HG03457 (cell line): Measurements from ENCODE around the gene TET2.

Experiments used
- ATAC-seq: cut with Tn5 transposase; IDR thresholded peaks from one replicate; pipeline ENCODE4 v1.9.1; 2021; ENCODE audit warnings: moderate number of reproducible peaks; ENCODE audit not compliant: unreplicated experiment

TET2 gene

DNA sequence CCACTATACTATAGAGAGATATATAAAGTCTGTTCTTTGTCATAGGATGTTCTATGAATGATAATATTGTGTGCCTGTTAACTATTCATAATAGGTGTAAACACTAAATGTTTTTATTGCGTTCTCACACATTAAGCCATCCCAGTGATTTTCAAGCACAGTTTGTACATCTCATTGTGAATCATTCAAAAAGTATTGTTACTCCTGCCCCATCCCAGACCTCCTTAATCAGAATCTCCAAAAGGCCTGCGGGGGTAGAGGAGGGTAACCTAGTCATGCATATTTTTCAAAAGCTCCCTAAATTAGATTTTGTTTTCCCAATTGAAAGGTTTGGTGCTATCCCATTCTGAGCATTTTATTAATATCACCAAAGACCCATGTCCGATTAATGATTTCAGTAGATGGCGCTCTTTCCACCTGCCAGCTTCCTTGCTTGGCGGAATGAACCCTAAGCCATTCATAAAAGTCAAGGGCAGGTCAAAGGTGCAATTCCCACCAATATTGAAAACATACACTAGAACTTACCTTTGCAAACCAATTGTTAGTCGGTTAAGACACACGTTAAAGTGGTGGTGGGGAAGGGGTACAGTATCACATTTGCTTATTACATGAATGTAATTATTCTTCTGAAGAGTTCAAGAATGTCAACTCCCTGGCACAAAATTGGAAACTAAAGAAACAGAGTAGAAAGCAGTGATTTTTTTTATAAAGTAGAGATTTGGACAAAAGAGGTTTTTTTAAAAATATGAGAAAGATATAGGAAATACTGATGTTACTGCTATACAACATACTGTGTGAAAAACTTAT is 5.8 kb upstream of the TET2 start:
- ATAC-seq = no peak

DNA sequence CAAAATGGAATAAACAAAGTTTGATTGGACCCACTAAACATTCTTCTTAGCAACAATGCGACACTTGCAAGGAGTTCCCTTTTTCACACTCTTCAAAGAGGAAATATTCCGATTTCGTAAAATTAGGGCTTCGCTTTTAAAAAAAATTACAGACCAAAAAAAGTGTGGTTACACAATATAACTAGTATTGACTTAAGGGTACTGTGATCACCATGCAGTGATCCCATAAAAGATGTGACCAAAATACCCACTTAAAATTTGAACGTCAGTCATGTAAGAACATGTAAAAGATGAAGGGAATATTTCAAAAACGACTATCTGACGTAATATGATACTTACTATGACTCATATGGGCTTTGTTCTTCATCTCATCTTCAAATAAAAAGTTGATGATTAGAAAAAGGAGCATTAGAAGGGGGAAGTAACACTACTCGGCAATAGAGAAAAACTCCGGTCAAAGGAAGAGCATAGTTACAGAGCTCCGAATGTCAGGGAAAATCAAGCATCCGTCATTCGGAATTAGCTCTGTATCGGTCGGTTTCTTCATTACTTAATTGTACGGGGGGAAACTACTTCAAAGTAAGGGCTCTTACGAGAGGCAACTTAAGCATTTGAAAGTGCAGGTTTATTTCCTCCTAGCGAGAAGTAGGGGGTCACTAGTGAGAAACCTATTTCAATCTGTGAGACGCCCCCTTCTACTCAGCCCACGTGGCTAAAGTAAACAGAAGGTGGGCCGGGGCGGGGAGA is 1.3 kb upstream of the TET2 start:
- ATAC-seq = no peak

- ATAC-seq = peak; percentile 12
These were observed 787 bp upstream of the TET2 start for GRCh38 chr4:105145903-105146275.

DNA sequence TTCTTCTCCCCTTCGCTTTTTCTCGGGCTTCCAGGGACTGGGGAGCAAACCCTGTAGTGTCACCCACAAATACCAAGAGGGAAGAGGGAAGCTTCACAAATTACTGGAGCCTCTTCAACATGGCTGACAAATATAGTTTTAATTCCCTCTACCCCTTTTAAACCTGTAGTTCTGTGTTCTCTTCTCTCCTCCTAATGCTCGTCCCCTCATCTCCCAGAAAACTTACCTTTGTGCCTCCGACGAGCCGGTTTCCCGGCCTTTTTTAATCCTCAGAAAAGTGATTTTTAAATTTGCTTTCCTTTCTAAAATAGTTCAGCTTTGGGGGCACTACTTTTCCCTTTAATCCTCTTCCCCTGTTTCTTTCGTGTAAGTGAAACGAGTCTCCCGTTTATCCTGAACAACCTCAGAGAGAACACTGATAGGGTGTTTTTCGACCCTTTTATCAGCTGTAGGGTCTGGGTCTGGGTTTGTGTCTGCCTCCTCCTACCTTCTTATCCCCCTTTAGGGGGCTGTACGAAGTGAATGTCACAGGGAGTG is 408 bp downstream of the TET2 start:
- ATAC-seq = peak; percentile 2

DNA sequence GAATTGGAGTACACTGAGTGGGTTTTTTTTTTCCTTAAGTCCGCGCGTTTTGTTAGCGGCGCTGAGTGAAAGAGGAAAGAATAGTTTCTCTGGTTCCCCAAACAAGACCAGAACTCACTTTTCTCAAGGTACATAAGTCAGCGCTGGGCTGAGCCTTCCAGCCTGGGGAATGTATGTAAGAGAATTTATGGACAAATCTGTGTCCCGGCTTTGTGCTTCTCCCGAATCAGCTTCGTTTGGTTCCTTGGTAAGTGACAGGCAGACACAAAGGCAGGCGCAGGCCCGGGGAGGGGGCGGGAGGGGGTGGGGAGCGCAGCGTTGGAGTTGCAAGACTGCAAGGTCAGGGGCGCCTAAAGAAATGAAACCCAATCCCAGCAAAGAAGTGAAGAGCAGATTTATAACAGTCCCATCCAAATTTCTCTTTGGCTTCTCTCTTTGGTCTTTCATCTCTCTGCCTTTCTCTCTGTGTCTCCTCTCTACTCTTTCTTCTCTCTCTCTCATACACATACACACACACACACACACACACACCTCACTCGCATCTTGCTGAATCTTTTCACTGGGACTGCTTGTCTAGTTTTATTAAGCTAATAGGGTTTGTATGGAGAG is 981 bp downstream of the TET2 start:
- no peak for ATAC-seq

DNA sequence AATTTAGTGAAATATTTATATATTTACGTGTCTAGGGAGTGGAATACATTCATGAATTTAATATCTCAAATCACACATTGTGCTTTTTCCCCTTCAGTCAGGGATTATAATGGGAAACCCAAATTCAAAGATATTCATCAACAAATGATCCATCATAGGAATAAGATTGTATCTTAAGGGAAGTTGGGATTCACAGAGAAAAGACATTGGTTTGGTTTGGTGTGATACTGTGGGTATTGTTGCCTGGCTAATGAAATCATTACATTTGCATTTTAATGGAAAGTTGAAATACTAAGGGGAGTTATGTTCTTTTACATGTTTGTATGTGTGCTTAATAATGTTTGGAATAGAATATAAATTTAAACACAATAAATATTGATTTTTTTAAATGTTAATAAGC is 1.7 kb downstream of the TET2 start:
- ATAC-seq = no peak

DNA sequence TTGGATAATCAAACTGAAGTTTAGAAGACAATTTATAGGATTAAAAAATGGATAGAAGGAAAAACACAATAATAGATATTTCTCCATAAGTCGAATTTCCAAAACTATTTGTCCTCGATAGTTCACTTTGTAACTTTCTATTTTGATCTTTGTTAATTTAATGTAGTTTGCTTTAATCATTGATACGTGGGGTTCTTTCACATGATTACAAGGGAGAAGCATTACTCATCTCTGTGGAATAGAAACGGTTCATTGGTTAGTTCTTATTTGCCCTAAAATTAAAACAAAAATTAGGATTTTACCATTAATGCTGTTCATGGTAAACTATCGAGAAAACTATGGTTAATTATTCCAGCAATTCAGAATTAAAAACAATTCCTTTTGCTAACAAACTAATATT is 2.1 kb downstream of the TET2 start:
- no peak for ATAC-seq

- no peak for ATAC-seq
These were observed 3.1 kb downstream of the TET2 start for GRCh38 chr4:105149771-105150170.

DNA sequence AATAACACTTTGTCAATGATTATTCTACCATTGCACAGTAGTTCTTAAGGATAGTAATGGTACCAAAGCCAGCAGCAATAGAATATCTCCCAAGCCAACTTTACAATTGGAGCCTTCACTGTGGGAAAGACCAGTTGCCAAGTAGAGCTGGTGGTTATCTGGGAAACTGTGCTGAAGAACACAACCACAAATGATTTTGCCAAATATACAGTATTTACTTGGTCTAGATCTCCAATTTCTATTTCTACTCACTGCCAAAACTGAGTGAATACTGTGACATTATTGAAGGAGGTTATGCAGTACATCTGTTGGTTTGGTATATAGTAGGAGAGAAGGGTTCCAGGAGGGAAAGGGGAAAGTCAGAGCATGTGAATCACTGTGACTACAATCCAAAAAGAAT is 3.8 kb downstream of the TET2 start:
- no peak for ATAC-seq

GRCh38 chr4:105153749-105154148 is 7.1 kb downstream of the TET2 start:
- ATAC-seq = no peak

DNA sequence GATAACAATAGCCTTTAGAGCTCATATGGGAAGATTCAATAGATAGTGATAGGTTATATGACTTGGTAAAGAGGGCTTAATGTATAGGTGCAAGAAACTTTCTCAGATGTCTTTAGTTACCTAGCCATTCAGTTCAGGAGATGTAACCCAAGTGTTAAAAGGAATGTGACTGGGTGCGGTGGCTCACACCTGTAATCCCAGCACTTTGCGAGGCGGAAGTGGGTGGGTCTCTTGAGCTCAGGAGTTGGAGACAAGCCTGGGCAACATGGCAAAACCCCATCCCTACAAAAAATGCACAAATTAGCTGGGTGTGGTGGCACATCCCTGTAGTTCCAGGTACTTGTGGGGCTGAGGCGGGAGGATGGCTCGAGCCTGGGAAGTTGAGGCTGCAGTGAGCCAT is 7.9 kb downstream of the TET2 start:
- ATAC-seq = no peak

DNA sequence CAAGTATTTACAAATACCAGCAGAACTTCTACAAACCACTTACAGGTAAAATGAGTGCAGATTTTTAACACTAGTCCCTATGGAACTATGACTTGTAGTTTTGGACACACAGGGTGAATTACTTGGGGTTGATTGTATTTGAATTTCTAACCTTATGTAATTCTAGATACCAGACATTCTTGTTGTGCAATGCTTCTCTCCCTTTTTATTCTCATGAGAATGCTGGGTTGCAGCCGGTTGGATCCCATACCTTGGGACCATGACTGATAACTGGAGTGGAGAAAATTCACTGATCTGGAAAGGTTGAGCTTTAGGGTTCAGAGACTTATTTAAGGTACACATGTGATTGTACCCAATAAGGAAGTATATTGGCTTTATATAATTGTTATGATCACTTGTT is 8.8 kb downstream of the TET2 start:
- ATAC-seq = no peak

DNA sequence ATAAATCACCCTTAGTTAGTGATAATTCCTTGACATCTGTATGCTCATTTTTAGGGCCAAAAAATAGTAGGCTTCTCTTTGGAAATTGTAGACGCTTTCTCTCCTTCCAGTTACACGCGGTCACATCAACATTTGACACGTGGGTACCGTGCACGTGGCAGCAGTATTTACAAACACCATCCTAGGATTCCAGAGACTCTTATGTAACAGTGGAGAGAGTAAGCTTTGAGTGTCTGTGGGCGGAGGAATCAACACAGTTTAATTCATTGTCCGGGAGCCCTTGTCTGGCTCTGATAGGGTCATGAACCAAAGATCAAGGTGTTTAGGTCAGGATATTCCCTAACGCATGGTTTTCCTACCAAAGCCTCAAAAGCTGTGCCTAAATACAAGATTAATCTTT is 12.2 kb downstream of the TET2 start:
- no peak for ATAC-seq

DNA sequence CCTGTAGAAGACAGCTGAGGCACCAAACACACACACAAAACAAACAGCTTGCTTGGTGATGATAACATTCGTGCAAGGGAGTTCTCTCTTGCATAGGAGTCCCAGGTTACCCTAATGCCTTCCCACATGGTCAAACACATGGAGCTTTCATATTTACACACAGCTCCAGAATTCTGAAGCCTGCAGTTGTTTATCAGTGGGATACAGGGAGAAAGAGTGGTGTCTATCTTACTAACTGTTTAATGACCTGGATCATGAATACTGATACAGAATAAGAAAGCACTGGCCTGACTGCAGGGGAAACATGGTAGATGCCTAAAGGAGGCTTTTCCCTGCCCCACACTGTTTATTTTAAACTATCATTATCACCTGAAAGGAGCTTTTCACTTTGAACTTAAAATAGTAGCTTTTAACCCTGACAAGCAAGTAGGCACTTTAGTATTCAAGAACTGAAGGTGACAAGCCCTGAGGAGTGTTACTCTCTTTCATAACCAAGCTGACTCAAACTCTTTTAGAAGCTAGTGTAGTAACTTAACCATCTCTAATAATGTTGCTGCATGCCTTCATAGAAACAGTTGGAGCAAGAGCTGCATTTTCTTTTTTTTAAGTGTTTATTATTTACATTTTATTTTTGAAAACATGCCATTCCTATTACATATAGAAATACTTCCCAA is 15.6 kb downstream of the TET2 start:
- ATAC-seq = no peak

GRCh38 chr4:105164548-105164947 is 17.9 kb downstream of the TET2 start:
- ATAC-seq = no peak

- ATAC-seq = no peak
These were observed 19.4 kb downstream of the TET2 start for GRCh38 chr4:105166066-105166465.

GRCh38 chr4:105170711-105171110 is 24.0 kb downstream of the TET2 start:
- no peak for ATAC-seq

DNA sequence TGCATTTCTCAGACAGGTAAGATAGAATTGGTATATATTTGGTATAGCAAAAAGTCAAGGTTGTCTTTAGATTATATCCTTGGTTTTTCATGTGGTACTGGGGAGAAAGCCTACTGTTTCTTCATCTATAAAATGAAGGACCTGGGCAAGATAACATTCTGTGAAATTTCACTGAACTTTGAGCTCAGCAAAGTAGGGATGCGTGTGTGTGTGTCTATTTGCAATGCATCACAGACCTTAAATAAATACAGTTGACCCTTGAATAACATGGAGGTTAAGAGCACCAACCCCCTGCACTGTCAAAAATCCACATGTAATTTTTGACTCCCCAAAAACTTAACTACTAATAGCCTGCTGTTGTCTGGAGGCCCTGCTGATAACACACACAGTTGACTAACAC is 25.2 kb downstream of the TET2 start:
- ATAC-seq = no peak

GRCh38 chr4:105174098-105174497 is 27.4 kb downstream of the TET2 start:
- ATAC-seq = no peak

- ATAC-seq = no peak
These were observed 33.1 kb downstream of the TET2 start for GRCh38 chr4:105179539-105180401.
